Metanephros (tissue), 2 donors: ENCODE data around the gene HDAC8. TPM values are rescaled to one million over a fixed set of nuclear protein-coding genes. Genes with fewer than 3 reads are reported as not detected.

ENCODE experiments used
- small RNA-seq: library from RNA; depleted of rRNA; stranded (forward); fragments of <200 nt; gene quantifications from one replicate; pipeline ENCODE3, GENCODE V24; 2014; ENCODE audit warnings: low replicate concordance
- total RNA-seq: library from RNA; depleted of rRNA; stranded (reverse); fragments of >200 nt; gene quantifications from one replicate; pipeline ENCODE4 v1.2.3, GENCODE V29; 2014

HDAC8 gene
- 40.5 TPM for total RNA-seq

GRCh38 chrX:72572248-72573157 is at the start of gene HDAC8:
HDAC8 (minus strand) TSS chrX:72572843; CDS start chrX:72572761, 82 bp downstream.

DNA sequence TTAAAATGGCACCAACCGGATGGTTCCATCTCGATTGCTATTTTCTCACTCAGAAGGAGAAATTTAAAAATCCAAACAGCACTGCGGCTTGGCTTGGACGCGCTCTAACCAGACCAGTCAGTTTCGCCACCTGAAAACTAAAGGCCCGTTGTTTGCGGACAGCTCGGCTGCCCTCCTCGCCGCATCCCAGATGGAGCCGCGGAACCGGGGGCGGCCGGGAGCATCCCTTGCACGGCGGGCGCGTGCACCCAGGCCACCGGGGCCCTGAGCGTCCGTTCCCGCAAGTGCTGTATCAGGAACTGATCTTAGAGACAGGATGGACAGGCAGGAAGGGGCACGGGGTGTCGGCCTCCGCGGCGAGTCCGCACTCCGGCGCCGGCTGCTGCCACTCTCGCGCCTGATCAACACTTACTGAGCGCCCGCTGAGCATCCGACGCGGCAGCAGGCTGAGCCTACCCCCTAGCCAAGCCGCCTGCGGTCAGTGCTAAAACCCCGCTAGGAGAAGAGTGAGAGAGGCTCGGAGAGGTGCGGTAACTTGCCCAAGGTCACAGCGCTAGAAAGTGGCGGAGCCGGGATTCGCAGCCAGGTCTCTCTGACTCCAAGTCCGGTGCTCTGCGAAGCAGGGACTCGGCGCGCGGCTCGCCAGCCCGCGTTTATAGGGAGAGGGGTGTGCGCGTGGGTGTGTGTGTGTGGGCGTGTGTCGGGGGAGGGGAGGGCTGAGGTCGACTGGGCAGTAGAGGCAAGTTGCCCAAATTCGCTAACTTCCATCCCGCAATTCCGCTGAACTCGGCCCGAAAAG is 267.2 kb downstream of the HDAC8 start, which contains the start of gene CITED1:
TSS of gene CITED1 (minus strand) at position 629 of the 799 bp plus-strand sequence. CDS start 3,045 bp downstream, outside the sequence.

Small RNAs within 50 kb of the gene (small RNA-seq; reads per million reads assigned to genes)
- gene RF00019 (not detected), gene RNU2-68P (0.76 reads per million, percentile 77 among the genes with 10 or more reads in this experiment)

Other genes starting within 250 kb of the HDAC8 start
- gene PHKA1, start 141.5 kb upstream of the HDAC8 start, total RNA-seq, result 6.4 TPM
- 2.5 TPM for gene DMRTC1B, start 204.0 kb upstream of the HDAC8 start, total RNA-seq
- not detected for gene FAM236B, start 209.8 kb upstream of the HDAC8 start, total RNA-seq
- gene FAM236D, start 235.4 kb upstream of the HDAC8 start, total RNA-seq, result not detected